ENCODE results near the gene BCL2L1. TPM values are rescaled to one million over a fixed set of nuclear protein-coding genes. Genes with fewer than 3 reads are reported as not detected.

Gene BCL2L1
- total RNA-seq, 2 experiments from 2014 or later, result 64.2 to 88.8 TPM

- BruUV-seq (replicated peaks), result TSS peak; percentile 74
- DNase-seq (ENCODE audit: low spot score), result peak; percentile 35
Measured at GRCh38 chr20:31721408-31722256, 1.0 kb downstream of the BCL2L1 start.

GRCh38 chr20:31720486-31721407, 1.9 kb downstream of the BCL2L1 start:
- H4K20me1 ChIP-seq (ENCODE audit: insufficient read depth, low read length), result peaks cover 25% of the 10 kb centered on the region; the same call in 1 of the 2 replicates
- CTCF ChIA-PET (ENCODE audit: unreplicated experiment), result interaction anchor here (0.5 to 4.0 kb wide), 5 partner anchors 22 to 59 kb away, joined by 3 to 66 read pairs (median 6); no protein-coding TSS in a partner anchor
- no peaks in the 10 kb centered on the region for H3K9me3 ChIP-seq (ENCODE audit: low read length)
- intact Hi-C loops (cut with micrococcal nuclease; ENCODE audit: unreplicated experiment), result loop anchor here (5.0 kb wide), 1 partner anchor 153 kb away; no protein-coding TSS in a partner anchor
- H3K27ac ChIP-seq (ENCODE audit: low read depth, low read length, poor library complexity, severe bottlenecking), result peak overlapping the region; percentile 89
- H3K4me3 ChIP-seq (ENCODE audit: low read depth, low read length, poor library complexity, severe bottlenecking), result peak overlapping the region; percentile 95
- DNase-seq (ENCODE audit: low spot score), result peak; percentile 85
- H3K4me2 ChIP-seq (ENCODE audit: low read length), result peak overlapping the region; percentile 94
- peaks cover 49% of the 10 kb centered on the region for H3K4me1 ChIP-seq (ENCODE audit: insufficient read depth, low read length, poor library complexity, severe bottlenecking)
- POLR2A ChIA-PET, result interaction anchor here (0.6 to 3.9 kb wide), 14 partner anchors 11 to 87 kb away, joined by 3 to 79 read pairs (median 6); no protein-coding TSS in a partner anchor
- H3K36me3 ChIP-seq (ENCODE audit: insufficient read depth, low read length), result peaks cover 58% of the 10 kb centered on the region
- TF ChIP-seq CTCF (conservative IDR thresholded peaks at IDR 0.05; ENCODE audit: low read length) (peak; percentile 75), EZH2phosphoT487 (IDR thresholded peaks at IDR 0.05; ENCODE audit: borderline replicate concordance, low read depth, low read length) (no peak)
- BruUV-seq (replicated peaks), result no TSS peak
- peaks cover 73% of the 10 kb centered on the region for H3K79me2 ChIP-seq (ENCODE audit: insufficient read depth, low read depth, low read length)
- H2AFZ ChIP-seq (ENCODE audit: low read length), result no peak overlapping the region
- no peaks in the 10 kb centered on the region for H3K9me2 ChIP-seq (ENCODE audit: insufficient read depth, low read length)

More at GRCh38 chr20:31721408-31722256, 1.0 kb downstream of the BCL2L1 start:
- Histone ChIP-seq H3K36me3 (ENCODE audit: insufficient read depth, low read length) (peaks cover 52% of the 10 kb centered on the region), H4K20me1 (ENCODE audit: insufficient read depth, low read length) (peaks cover 22% of the 10 kb centered on the region; the same call in 1 of the 2 replicates), H3K9me2 (ENCODE audit: insufficient read depth, low read length) (no peaks in the 10 kb centered on the region), H3K27ac (ENCODE audit: low read depth, low read length, poor library complexity, severe bottlenecking) (peak overlapping the region; percentile 89), H3K79me2 (ENCODE audit: insufficient read depth, low read depth, low read length) (peaks cover 65% of the 10 kb centered on the region), H3K4me2 (ENCODE audit: low read length) (peak overlapping the region; percentile 94), H3K4me1 (ENCODE audit: insufficient read depth, low read length, poor library complexity, severe bottlenecking) (peaks cover 40% of the 10 kb centered on the region), H2AFZ (ENCODE audit: low read length) (no peak overlapping the region), H3K4me3 (ENCODE audit: low read depth, low read length, poor library complexity, severe bottlenecking) (peak overlapping the region; percentile 95), H3K9me3 (ENCODE audit: low read length) (no peaks in the 10 kb centered on the region)
- CTCF ChIA-PET (ENCODE audit: unreplicated experiment), result interaction anchor here (0.5 to 4.0 kb wide), 6 partner anchors 15 to 207 kb away, joined by 3 to 66 read pairs (median 5); partner anchors contain the start of gene HM13
- intact Hi-C loops (cut with micrococcal nuclease; ENCODE audit: unreplicated experiment), result loop anchor here (1.0 to 5.0 kb wide), 2 partner anchors 37 to 154 kb away; no protein-coding TSS in a partner anchor
- TF ChIP-seq EZH2phosphoT487 (IDR thresholded peaks at IDR 0.05; ENCODE audit: borderline replicate concordance, low read depth, low read length), result no peak
- POLR2A ChIA-PET, result interaction anchor here (0.7 to 3.9 kb wide), 14 partner anchors 9 to 68 kb away, joined by 3 to 79 read pairs (median 4); partner anchors contain the start of gene TPX2

Data from OCI-LY7 (cell line).